B cell (primary cell): Measurements from ENCODE around the gene PRKCA.

Experiments
- CTCF ChIP-seq: fragments of 200-600 bp; IDR thresholded peaks from one replicate; pipeline ENCODE4 v1.8.0; 2022; ENCODE audit warnings: antibody characterized with exemption, mild to moderate bottlenecking
- EZH2 ChIP-seq: IDR thresholded peaks from 2 replicates; pipeline ENCODE4 v1.6.1; 2012; ENCODE audit warnings: borderline replicate concordance, low read depth, mild to moderate bottlenecking, moderate library complexity, low read length; ENCODE audit not compliant: insufficient read depth, poor library complexity, severe bottlenecking

- no peak for TF ChIP-seq CTCF
- no peak for TF ChIP-seq EZH2
Measured at GRCh38 chr17:66848496-66848895, 546.1 kb downstream of the PRKCA start.
